Mucosa of gallbladder (tissue), 1 donor: ENCODE data around the gene DOCK6. TPM values are rescaled to one million over a fixed set of nuclear protein-coding genes. Genes with fewer than 3 reads are reported as not detected.
A peak's percentile ranks its signal among the peaks of the same experiment; 100 is the strongest.
"Not testable (repeated sequence)": the region's sequence is repeated elsewhere in the genome, so short reads cannot be mapped to it uniquely, and the experiment has no call there.

Experiments
- DNase-seq: peaks from one replicate; pipeline ENCODE4 v3.0.0-alpha.2; 2020; ENCODE audit warnings: low spot score
- total RNA-seq: library from RNA; stranded (reverse); gene quantifications from one replicate; pipeline ENCODE4 v1.2.1, GENCODE V29; 2021
- donor health status: DM: no; HTN: no; CAD: no.

DOCK6 gene
- total RNA-seq, 1 donor from 2014 or later = 102 TPM

DNA sequence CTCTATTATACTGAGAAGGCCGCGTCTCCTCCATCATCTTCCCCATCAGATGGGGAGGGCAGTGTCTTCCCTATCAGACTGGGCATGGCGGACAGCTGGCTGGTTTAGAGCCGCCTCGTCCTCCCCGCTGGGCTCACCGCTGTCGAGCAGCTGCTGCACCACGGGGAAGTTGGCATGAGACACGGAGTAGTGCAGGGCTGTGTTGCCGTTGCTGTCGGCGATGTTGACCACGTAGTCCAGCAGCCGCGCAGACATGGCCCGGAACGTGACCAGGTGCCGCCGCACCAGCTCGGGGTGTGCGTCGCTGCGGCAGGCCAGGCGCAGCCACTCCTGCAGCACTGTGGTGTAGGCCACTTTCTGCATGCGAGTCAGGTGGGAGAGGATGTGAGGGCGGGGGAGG, 88.0 kb downstream of the DOCK6 start:
- DNase-seq = no peak

DNA sequence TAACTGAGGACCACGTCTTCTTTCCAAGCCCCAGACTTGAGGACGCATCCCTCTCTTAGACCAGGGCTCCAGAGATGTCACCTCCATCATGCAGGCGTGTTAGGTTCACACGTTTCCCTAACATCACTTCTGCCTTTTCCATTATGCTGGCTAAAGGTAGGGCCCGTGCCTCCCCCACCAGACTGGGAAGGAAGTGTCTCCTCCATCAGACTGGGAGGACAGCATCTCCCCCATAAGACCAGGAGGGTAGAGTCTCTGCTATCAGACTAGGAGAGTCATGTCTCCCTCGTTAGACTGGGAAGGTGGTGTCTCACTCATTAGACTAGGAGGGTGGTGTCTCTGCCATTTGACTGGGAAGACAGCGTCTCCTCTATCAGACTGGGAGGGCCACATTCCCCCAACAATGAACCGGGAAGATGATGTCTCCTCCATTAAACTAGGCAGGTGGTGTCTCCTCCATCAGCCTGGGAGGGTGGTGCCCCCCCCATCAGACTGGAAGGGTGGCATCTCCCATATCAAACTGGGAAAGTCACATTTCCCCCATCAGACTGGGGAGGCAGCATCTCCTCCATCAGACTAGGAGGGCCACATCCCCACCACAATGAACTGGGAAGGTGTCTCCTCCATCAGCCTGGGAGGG, 88.7 kb downstream of the DOCK6 start:
- no peak for DNase-seq

DNA sequence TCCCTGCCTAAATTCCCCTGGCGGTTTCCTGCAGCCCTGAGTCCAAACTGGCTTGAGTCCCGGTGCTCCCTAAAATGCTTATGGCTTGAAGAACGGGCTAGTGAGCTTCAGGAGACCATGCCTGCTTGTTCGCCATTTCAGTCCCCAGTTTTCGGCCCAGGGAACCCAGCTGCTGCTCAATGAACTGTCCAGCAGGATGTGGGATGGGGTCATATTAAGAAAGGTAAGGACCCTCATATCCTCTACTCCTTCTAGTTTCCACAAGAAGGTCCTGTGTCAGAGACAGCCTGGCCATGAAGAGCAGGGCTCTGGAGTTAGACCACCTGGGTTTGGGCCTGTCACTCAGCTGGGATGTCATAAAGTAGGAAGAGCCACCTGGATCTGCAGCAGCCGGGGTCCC, 89.7 kb downstream of the DOCK6 start:
- DNase-seq = no peak

DNA sequence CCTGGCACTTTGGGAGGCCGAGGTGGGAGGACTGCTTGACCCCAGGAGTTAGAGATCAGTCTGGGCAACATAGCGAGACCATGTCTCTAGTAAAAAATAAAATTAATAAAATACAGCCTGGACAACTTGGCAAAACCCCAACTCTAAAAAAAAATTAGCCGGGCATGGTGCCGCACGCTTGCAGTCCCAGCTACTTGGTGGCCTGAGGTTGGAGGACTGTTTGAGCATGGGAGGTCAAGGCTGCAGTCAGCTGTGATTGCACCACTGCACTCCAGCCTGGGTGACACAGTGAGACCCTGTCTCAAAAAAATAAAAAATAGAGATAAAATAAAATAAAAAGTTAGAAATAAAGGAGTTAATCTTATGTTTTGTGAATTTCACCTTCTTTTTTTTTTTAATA, 91.2 kb downstream of the DOCK6 start:
- DNase-seq = no peak

DNA sequence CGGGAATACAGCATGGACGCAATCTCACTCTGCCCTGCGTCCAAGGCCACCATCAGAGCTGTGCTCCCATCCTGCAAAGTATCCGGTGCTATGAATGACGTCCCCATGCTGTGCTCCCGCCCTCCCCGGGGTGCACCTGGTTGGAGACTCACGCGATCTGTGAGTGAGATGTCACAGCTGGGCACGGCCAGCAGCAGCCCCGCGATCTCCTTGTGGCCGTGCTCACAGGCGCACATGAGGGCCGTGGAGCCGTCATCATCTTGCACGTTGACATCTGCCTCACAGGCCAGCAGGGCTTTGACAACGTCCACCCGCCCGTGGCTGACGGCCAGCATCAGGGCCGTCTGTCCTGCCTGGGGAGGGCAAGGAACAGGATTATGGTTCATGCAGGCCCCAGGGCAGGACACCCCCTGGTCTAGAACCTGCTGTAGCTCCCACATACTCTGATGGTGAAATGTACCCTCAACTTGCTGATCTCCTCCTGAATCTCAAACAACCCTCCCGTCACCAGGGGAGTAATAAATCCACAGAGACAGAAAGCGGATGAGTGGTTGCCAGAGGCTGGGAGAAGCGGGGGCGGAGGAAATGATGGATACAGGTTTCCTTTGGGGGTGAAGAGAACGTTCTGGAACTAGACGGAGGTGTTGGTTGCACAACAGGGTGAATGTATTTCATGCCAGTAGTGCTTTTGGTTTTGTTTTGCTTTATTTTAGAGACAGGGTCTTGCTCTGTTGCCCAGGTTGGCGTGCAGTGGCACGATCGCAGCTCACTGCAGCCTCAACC, 92.2 kb downstream of the DOCK6 start:
- no peak for DNase-seq

DNA sequence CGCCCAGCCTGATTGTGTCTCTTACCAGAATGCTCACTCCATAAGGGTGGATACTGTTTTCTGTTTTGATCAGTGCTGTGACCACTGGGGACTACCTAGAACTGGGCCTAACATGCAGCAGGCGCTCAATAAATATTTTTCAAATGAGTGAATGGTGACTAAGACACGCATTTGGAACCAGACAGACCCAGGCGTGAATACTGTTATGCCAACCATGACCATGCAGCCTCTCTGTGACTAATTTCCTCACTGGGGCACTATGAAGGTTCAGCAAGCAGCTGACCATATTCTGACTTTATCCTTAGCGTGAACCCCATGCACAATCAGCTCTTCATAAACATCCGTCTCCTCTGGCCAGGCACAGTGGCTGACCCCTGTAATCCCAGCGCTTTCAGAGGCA, 93.8 kb downstream of the DOCK6 start:
- no peak for DNase-seq

DNA sequence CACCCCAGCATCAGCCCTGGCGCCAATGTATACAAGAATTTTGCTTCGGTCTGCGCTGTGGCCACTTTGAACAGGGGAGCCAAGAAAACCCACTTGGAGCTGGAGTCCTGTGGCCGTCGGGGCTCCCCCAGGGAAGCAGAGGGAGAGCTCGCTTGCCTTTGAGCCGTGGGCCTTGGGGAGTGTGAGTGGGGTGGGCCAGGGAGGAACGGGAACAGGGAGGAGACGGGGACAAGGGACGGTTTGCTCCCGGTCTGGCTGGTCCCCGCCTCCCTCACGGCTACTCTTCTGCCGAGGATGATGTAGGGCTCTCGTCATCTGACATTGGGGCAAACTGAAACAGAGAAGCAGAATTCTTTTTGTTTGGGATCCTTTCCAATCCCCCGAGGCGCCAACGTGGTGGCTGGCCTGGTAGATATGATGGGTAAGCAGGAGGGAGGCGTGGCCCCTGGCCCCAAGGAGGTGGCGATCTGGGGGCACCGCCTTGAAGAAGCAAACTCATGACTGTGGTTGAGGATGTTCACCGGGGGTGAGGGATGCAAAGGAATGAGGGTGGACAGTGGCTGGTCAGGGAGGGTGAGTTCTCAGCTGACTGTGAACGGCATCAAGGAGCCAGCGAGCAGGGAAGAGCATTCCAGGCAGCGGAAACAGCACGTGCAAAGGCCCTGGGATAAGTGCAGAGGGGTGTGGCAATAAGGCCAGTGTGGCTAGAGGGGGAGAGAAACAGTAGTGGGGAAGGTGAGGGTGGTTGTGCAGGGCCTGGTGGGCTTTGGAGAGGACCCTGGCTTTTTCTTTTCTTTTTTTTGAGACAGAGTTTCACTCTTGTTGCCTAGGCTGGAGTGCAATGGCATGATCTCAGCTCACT, 95.8 kb downstream of the DOCK6 start:
- no peak for DNase-seq

DNA sequence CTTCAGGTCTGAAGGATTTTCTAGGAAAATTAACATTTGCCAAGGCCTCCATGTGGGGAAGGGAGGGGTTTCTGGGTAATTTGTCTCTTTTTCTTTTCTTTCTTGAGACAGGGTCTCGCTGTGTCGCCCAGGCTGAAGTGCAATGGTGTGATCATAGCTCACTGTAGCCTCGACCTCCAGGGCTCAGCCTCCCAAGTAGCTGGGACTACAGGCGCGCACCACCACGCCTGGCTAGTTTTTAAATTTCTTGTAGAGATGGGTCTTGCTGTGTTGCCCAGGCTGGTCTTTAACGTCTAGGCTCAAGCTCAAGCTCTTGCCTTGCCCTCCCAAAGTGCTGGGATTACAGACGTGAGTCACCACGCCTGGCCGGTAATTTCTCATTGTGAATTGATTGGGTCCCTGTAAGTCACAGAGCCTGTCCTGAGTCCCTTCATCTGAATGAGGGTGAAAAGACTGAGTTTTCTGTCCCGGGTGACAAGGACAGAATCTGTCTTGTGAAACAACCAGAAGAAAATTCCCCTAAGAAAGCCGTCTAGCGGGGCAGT, 96.8 kb downstream of the DOCK6 start:
- no peak for DNase-seq

DNA sequence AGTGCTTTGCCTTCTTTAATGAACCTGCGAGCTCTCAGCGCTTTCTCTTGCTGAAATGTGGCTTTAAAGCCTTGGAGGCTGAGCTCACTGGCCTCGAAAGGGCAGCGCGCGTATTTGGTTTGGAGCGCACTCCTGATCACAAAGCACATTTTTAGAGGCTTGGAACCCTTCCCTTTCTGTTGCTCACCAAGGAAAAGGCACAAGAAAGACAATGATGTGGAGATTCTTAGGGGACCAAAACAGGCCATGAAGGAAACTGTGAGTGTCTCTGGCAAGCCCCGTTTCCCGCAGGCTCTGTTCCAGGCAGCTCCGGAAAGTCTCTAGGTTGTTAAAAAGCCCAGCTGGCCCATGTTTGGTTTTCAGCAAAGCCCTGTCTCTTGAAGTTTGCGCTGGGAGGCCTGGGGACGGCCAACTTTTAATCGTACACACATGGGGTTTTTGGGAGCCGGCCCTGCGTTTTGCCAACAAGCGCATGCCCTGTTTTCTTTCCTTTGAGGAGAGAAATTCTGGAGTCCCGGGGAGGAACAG, 97.4 kb downstream of the DOCK6 start:
- peak; percentile 76 for DNase-seq

DNA sequence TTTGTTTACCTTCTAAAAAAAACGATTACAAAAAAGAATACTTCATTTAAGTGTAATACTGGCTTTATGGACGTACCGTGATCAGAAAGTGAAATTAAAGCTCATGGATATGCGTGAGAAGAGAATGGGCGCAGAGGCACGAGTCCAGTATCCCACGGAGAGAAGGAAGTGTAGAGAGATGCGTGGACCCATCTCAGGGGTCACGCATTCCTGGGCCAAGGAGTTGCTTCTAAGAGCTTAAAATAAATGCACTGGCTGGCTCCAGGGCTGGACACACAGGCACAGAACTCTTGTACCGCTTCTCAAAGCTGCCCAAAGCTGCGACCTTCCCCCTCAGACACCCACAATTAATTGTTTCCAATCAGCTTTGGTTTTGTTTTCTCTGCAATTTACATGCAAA, 98.0 kb downstream of the DOCK6 start:
- no peak for DNase-seq

DNA sequence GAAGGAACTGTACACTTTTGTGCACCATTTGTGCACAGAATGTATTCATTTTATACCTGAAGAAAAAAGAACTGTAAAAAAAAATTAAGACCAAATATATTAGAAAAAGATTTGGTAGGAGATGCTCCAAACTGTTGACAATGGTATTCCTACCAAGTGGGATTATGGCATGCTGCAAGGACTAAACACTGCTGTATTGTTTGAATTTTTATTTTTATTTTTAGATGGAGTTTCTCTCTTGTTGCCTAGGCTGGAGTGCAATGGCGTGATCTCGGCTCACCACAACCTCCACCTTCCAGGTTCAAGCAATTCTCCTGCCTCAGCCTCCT, 101.9 kb downstream of the DOCK6 start:
- not testable (repeated sequence) for DNase-seq

DNA sequence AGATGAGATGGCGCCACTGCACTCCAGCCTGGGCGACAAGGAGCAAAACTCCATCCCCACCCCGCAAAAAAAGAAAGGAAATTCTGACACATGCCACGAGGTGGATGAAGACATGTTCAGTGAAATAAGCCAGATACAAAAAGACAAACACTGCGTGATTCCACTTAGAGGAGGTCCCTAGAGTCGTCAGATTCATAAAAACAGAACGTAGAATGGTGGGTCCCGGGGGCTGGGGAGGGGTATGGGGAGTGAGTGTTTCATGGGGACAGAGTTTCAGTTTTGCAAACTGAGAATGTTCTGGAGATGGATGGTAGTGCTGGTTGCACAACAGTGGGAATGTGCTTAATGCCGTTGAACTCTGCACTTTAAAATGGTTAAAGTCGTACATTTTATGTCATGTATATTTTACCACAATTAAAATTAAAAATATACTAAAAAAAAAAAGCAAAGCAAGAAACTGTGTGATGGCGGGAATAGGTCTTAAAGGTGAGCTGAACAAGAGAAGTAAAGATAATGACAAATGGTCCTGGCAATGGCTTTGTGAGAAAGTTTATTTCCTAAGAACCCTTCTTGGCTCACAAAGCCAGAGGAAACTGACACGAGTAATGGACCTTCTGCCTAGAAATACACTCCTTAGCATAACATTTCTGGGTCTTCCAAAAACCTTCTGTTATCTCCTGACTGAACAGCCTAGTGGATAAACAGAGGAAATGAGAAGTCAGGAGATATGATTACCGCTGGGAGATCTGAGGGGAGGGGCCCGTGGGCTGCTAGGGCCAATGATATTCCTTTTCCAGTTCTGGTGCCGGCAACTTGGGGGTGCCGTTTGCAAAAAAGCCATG, 102.5 kb downstream of the DOCK6 start:
- no peak for DNase-seq

DNA sequence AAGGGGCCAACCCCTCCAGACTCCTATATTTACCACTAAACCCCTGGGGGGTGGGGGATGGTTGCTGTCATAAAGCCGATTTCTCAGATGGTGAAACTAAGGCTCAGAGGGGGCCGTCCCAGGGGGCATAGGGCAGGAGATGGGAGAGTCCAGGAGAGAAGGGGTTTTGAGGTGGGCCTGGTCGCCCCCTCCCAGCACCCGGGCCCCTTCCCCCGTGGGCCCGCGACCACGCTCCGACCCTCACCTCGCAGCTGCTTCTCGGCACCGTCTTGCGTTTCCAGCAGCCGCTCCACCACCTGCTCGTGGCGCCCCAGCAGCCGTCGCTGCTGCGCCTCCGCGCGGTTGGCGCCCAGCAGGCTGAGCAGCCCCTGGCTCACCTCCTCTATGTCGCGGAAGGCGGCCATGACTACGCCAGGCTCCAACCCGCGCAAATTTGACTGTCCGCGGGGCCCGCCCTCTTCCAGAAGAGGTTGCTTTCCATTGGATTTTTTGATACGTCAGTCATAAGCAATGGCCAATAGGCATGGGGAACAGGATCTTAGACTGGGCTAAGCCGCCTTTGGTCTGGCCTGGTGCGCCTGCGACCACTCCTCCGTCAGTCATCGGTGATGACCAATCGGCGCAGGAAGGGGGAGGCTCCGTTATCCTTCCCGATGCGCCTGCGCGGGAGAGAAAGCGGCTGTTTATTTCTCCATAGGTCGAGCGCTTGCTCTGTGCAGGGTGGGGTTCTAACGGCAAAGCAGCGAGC, 106.8 kb downstream of the DOCK6 start, which contains the start of gene SPC24:
TSS of gene SPC24 (minus strand) at position 410 of the 748 bp plus-strand sequence. CDS start at position 404, 6 bp downstream.
- DNase-seq = peak; percentile 96

DNA sequence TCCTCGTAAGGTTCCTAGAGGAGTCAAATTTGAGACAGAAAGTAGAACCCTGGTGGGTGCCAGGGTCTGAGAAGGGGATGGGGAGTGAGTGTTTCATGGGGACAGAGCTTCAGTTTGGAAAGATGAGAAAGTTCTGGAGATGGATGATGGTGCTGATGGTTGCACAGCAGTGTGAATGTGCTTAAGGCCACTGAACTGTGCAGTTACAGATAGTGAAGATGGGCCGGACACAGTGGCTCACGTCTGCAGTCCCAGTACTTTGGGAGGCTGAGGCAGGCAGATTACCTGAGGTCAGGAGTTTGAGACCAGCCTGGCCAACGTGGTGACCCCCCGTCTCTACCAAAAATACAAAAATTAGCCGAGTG, 107.7 kb downstream of the DOCK6 start:
- no peak for DNase-seq

DNA sequence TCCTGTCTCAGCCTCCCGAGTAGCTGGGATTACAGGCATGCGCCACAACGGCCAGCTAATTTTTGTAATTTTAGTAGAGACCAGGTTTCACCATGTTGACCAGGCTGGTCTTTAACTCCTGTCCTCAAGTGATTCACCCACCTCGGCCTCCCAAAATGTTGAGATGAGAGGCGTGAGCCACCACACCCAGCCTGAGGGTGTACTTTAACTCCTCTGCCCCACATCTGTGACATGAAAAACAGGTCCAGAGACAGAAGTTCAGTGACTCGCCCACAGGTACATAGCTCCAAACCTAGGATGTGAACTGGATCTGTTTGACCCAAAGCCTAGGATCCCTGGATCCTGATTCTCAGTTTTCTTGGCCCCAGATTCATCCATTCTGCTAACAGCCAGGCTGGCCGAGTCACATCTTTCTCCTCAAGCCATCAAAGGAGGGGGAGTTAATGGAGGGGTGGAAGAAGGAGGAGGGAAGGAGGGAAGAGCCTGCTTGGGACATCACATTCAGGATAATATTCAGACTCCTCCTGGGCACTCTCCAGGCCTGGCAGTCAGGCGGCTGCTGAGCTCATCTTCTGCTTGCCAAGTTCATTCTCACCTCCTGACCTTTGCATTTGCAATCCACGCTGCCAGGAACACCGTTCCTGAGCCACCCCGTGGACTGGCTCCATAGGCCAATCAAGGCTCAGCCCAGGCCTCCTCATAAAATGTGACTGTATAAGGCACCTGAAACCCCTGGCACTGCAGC, 109.8 kb downstream of the DOCK6 start:
- peak; percentile 87 for DNase-seq

DNA sequence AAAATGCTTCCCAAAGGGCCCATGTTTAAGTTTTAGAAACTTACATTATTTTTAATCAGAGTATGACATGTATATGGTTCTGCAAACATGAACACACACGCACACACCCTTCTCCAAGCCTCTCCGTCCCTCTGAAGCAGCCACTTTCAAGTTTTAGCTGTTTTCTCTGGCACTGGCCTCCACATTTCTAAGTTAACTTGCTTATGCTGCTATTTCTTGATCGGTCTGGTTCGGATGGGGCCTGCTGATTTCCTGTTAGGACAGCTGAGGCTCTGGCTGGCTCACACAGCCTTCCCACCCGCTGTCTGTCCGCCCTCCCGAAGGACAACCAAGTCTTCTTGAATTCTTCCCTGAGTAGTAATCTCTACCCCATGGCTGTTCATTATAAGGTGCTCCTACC, 111.1 kb downstream of the DOCK6 start:
- no peak for DNase-seq
